ENCODE results near the gene KCNIP3. TPM values are rescaled to one million over a fixed set of nuclear protein-coding genes. Genes with fewer than 3 reads are reported as not detected.

The KCNIP3 gene
- total RNA-seq, 2 donors from 2014 or later = not detected

- Mint-ChIP-seq H3K4me3 (no peak overlapping the region), H3K36me3 (ENCODE audit: low read depth) (no peaks in the 10 kb centered on the region), H3K4me1 (no peaks in the 10 kb centered on the region), H3K27ac (no peak overlapping the region), H3K27me3 (peaks cover 29% of the 10 kb centered on the region)
- DNase-seq = no peak
- ATAC-seq = no peak
- H3K9me3 ChIP-seq (ENCODE audit: control insufficient read depth, low read length, poor library complexity, severe bottlenecking) = no peaks in the 10 kb centered on the region
Observed at GRCh38 chr2:95315801-95316411, 18.8 kb downstream of the KCNIP3 start.

GRCh38 chr2:95316466-95317122 is 19.4 kb downstream of the KCNIP3 start:
- ATAC-seq (no peak), DNase-seq (no peak)
- H3K27ac Mint-ChIP-seq = no peak overlapping the region
- no peak overlapping the region for H3K4me3 Mint-ChIP-seq
- no peaks in the 10 kb centered on the region for H3K4me1 Mint-ChIP-seq
- no peaks in the 10 kb centered on the region for H3K36me3 Mint-ChIP-seq (ENCODE audit: low read depth)
- peaks cover 29% of the 10 kb centered on the region for H3K27me3 Mint-ChIP-seq
- no peaks in the 10 kb centered on the region for H3K9me3 ChIP-seq (ENCODE audit: control insufficient read depth, low read length, poor library complexity, severe bottlenecking)

DNA sequence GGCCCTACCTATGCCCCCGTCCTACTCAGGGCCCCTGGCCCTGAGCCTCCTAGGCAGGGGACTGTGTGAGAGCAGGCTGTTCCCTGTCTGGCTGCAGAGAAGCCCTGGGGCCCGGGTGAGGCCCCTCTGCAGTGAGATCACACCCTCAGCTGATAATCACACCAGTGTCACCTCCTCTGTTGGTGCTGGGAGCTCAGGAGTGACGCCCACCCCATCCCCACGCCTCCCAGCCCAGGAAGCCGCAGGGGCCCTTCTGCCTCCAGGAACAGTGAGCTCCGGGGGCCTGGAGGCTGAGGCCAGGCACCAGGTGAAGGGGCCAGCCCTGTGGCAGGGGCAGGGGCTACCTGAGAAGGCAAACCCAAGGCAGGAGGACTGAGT is 20.0 kb downstream of the KCNIP3 start:
- DNase-seq (no peak), ATAC-seq (no peak)
- H3K9me3 ChIP-seq (ENCODE audit: control insufficient read depth, low read length, poor library complexity, severe bottlenecking) = no peaks in the 10 kb centered on the region
- Mint-ChIP-seq H3K4me3 (no peak overlapping the region), H3K27ac (no peak overlapping the region), H3K27me3 (peaks cover 29% of the 10 kb centered on the region), H3K36me3 (ENCODE audit: low read depth) (no peaks in the 10 kb centered on the region), H3K4me1 (no peaks in the 10 kb centered on the region)

GRCh38 chr2:95317665-95318425 is 20.7 kb downstream of the KCNIP3 start:
- ATAC-seq = no peak
- no peak overlapping the region for H3K4me3 Mint-ChIP-seq
- no peaks in the 10 kb centered on the region for H3K4me1 Mint-ChIP-seq
- H3K27ac Mint-ChIP-seq = no peak overlapping the region
- peaks cover 29% of the 10 kb centered on the region for H3K27me3 Mint-ChIP-seq
- no peaks in the 10 kb centered on the region for H3K9me3 ChIP-seq (ENCODE audit: control insufficient read depth, low read length, poor library complexity, severe bottlenecking)
- H3K36me3 Mint-ChIP-seq (ENCODE audit: low read depth) = no peaks in the 10 kb centered on the region
- no peak for DNase-seq

GRCh38 chr2:95318431-95319220 is 21.5 kb downstream of the KCNIP3 start:
- no peaks in the 10 kb centered on the region for H3K36me3 Mint-ChIP-seq (ENCODE audit: low read depth)
- no peak for ATAC-seq

DNA sequence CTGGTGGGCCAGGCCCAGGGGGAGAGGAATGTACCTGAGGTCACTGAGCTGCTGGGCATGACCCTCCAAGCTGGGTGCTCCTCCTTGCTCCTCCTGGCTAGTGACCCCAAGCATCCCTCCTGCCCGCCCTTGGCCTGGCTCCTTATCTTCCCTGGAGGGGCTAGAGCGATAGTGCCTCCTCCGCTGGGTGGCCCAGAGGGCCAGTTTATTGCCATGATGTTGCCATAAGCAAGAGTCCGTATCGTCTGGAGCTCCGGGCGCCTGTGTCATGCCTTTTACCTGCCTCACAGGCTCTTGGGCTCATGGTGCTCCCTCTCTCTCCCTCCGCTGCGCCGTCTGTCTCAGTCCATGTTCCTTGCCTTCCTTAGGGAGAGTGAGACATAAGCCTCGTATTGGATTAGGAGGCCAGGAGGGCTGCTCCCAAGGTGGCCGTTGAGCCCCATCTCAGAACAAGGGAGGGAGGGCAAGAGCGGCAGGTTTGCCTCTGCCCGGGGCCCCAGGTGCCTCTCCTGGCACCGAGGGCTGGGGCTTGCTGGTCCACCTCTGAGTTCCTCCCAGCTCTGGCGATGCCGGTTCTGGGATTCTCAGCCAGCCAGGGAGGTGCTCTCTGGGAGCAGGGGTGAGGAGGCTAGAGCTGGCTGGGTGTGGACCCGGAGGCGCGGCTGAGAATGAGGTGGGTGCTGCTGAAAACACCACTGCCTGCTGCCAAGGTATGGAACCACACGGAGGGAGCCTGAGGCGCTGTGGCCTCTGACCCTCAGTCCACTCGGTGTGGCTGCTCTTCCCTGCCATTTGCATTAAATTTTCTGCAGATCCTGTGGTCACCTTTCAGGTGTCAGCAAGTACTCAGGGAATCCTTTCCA is 22.6 kb downstream of the KCNIP3 start:
- H3K4me3 Mint-ChIP-seq = no peak overlapping the region

More at GRCh38 chr2:95318431-95319220, 21.5 kb downstream of the KCNIP3 start:
- Mint-ChIP-seq H3K27ac (no peak overlapping the region), H3K4me1 (no peaks in the 10 kb centered on the region), H3K4me3 (no peak overlapping the region), H3K27me3 (peaks cover 29% of the 10 kb centered on the region)
- no peaks in the 10 kb centered on the region for H3K9me3 ChIP-seq (ENCODE audit: control insufficient read depth, low read length, poor library complexity, severe bottlenecking)
- DNase-seq = no peak

DNA sequence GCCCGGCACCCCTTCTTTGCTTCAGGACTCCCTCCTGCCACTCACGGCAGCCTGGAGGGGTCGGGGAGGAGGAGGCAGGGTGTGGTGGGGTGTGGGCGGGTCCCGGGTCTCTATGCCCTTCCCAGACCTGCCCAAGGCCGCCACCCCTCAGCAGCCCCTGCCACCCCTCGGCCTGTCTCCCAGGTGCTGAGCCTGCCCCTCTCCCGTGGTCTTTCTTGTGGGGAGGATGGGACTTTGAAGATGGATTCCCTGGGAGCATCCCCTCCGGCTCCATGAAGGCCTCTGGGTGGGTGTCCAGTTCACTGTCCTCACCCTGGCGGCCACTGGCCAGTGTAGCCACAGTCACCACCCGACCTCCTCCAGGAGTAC is 23.2 kb downstream of the KCNIP3 start:
- DNase-seq (no peak), ATAC-seq (no peak)
- Mint-ChIP-seq H3K4me3 (no peak overlapping the region), H3K27me3 (peaks cover 19% of the 10 kb centered on the region), H3K36me3 (ENCODE audit: low read depth) (no peaks in the 10 kb centered on the region), H3K4me1 (no peaks in the 10 kb centered on the region), H3K27ac (no peak overlapping the region)
- no peaks in the 10 kb centered on the region for H3K9me3 ChIP-seq (ENCODE audit: control insufficient read depth, low read length, poor library complexity, severe bottlenecking)

More for the DNA sequence above, 22.6 kb downstream of the KCNIP3 start:
- ATAC-seq = no peak
- H3K4me1 Mint-ChIP-seq = no peaks in the 10 kb centered on the region
- H3K36me3 Mint-ChIP-seq (ENCODE audit: low read depth) = no peaks in the 10 kb centered on the region
- no peak for DNase-seq
- no peak overlapping the region for H3K27ac Mint-ChIP-seq
- H3K9me3 ChIP-seq (ENCODE audit: control insufficient read depth, low read length, poor library complexity, severe bottlenecking) = no peaks in the 10 kb centered on the region
- peaks cover 24% of the 10 kb centered on the region for H3K27me3 Mint-ChIP-seq

- Mint-ChIP-seq H3K27me3 (peaks cover 13% of the 10 kb centered on the region), H3K27ac (no peak overlapping the region), H3K36me3 (ENCODE audit: low read depth) (no peaks in the 10 kb centered on the region), H3K4me3 (no peak overlapping the region), H3K4me1 (no peaks in the 10 kb centered on the region)
- DNase-seq = no peak
- no peak for ATAC-seq
- no peaks in the 10 kb centered on the region for H3K9me3 ChIP-seq (ENCODE audit: control insufficient read depth, low read length, poor library complexity, severe bottlenecking)
Observed at GRCh38 chr2:95320986-95321767, 24.0 kb downstream of the KCNIP3 start.

DNA sequence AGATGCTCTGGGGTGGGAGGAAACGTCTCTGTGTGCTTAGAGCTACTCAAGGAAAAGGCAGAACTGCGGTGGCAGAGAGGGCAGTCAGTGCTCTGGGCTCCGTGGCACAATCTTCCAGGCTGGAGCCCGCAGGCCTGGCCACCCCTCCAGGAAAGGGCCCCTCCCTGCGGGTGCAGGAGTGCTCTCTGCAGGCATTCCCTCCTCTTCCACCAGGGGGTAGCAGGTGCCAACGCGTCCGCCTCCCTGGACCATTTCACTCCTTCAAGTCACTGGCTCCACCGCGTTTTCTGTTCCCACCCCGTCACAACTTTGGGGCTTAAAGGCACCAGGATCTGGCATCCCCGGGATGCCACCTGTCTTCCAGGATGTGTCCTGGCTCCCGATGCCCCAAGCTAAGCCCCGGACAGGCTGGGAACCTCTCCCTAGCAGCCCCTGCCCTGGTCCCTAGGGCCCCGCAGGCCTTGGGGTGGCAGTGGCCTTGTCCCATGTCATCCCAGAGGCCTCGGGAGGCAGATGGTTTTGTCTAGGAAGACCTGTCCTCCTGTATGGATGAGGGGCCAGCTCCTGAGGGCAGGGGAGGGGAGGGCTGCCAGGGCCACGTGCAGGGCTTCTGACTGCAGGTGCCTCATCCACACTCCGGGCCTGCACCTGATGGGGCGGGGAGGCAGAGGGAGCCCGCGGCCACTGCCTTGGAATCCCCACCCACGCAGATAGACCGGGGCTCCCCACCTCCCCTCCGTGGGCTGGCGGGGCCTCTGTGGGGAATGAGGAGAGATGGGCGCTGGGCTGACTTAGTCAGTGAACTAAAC is 26.4 kb downstream of the KCNIP3 start:
- Mint-ChIP-seq H3K36me3 (ENCODE audit: low read depth) (no peaks in the 10 kb centered on the region), H3K4me1 (no peaks in the 10 kb centered on the region), H3K27me3 (peaks cover 5% of the 10 kb centered on the region), H3K27ac (no peak overlapping the region), H3K4me3 (no peak overlapping the region)
- no peak for DNase-seq
- no peaks in the 10 kb centered on the region for H3K9me3 ChIP-seq (ENCODE audit: control insufficient read depth, low read length, poor library complexity, severe bottlenecking)
- no peak for ATAC-seq

- no peak for DNase-seq
- Mint-ChIP-seq H3K27ac (no peak overlapping the region), H3K4me3 (no peak overlapping the region), H3K27me3 (no peaks in the 10 kb centered on the region), H3K36me3 (ENCODE audit: low read depth) (no peaks in the 10 kb centered on the region), H3K4me1 (no peaks in the 10 kb centered on the region)
- no peak for ATAC-seq
- no peaks in the 10 kb centered on the region for H3K9me3 ChIP-seq (ENCODE audit: control insufficient read depth, low read length, poor library complexity, severe bottlenecking)
Observed at GRCh38 chr2:95325026-95325425, 27.9 kb downstream of the KCNIP3 start.

- no peaks in the 10 kb centered on the region for H3K27me3 Mint-ChIP-seq
- no peak overlapping the region for H3K4me3 Mint-ChIP-seq
- no peak overlapping the region for H3K27ac Mint-ChIP-seq
- ATAC-seq = no peak
- H3K9me3 ChIP-seq (ENCODE audit: control insufficient read depth, low read length, poor library complexity, severe bottlenecking) = no peaks in the 10 kb centered on the region
- H3K4me1 Mint-ChIP-seq = no peaks in the 10 kb centered on the region
- H3K36me3 Mint-ChIP-seq (ENCODE audit: low read depth) = no peaks in the 10 kb centered on the region
- DNase-seq = no peak
Observed at GRCh38 chr2:95325590-95326432, 28.7 kb downstream of the KCNIP3 start.

Data from T-helper 17 cell (primary cell).